ENCODE results near the gene DDX41.

DNA sequence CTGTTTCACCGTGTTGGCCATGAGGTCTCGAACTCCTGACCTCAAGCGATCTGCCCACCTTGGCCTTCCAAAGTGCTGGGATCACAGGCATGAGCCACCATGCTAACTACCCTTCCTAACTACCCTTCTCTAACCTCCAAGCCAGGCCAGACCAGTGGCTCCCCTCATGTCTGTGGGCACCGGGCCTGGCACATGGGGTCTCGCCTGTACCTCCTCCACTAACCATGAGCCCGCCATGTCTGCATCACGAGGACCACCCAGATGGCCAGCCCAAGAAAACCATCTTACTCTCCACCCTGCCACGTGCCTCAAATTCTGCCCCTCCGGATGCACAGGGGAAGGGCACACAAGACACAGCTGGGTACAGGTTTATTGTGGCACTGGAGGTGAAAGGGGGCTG, 33.7 kb downstream of the DDX41 start:
- no peak for TF ChIP-seq POLR2A (IDR thresholded peaks at IDR 0.05)
- TF ChIP-seq, protein P1, sequence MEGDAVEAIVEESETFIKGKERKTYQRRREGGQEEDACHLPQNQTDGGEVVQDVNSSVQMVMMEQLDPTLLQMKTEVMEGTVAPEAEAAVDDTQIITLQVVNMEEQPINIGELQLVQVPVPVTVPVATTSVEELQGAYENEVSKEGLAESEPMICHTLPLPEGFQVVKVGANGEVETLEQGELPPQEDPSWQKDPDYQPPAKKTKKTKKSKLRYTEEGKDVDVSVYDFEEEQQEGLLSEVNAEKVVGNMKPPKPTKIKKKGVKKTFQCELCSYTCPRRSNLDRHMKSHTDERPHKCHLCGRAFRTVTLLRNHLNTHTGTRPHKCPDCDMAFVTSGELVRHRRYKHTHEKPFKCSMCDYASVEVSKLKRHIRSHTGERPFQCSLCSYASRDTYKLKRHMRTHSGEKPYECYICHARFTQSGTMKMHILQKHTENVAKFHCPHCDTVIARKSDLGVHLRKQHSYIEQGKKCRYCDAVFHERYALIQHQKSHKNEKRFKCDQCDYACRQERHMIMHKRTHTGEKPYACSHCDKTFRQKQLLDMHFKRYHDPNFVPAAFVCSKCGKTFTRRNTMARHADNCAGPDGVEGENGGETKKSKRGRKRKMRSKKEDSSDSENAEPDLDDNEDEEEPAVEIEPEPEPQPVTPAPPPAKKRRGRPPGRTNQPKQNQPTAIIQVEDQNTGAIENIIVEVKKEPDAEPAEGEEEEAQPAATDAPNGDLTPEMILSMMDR (IDR thresholded peaks at IDR 0.05), result no peak

All from testis (tissue), 2 donors.